B cell (primary cell): ENCODE measurements around the gene TRIM65.

ENCODE experiments used
- EZH2 ChIP-seq: IDR thresholded peaks from 2 replicates; pipeline ENCODE4 v1.6.1; 2012; ENCODE audit warnings: borderline replicate concordance, low read depth, mild to moderate bottlenecking, moderate library complexity, low read length; ENCODE audit not compliant: insufficient read depth, poor library complexity, severe bottlenecking
- TF ChIP-seq, protein P1 (sequence below): fragments of 200-600 bp; IDR thresholded peaks from one replicate; pipeline ENCODE4 v1.8.0; 2022; ENCODE audit warnings: antibody characterized with exemption, mild to moderate bottlenecking

DNA sequence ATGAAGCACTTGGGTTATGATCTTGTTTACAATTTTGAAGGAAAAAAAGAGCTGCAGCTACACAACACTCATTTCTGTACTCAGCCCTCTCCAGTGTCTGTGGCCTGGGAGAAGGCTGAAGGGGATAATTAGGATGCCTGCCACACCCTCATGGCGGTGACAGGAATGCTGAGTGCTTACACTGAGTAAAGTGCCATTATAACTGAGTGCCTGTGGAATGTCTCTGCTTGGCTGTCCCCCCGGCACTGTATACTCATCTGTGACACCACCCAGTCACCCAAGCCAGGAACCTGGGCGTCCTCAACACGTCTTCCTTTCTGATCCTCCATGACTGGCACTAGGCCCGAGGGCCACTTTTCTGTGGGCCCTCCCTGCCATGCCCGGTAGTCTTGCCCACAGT lies 11.4 kb upstream of the TRIM65 start:
- TF ChIP-seq, protein P1, sequence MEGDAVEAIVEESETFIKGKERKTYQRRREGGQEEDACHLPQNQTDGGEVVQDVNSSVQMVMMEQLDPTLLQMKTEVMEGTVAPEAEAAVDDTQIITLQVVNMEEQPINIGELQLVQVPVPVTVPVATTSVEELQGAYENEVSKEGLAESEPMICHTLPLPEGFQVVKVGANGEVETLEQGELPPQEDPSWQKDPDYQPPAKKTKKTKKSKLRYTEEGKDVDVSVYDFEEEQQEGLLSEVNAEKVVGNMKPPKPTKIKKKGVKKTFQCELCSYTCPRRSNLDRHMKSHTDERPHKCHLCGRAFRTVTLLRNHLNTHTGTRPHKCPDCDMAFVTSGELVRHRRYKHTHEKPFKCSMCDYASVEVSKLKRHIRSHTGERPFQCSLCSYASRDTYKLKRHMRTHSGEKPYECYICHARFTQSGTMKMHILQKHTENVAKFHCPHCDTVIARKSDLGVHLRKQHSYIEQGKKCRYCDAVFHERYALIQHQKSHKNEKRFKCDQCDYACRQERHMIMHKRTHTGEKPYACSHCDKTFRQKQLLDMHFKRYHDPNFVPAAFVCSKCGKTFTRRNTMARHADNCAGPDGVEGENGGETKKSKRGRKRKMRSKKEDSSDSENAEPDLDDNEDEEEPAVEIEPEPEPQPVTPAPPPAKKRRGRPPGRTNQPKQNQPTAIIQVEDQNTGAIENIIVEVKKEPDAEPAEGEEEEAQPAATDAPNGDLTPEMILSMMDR: no peak
- no peak for TF ChIP-seq EZH2
